ENCODE results near the gene LAIR1.
"Not testable (repeated sequence)": the region's sequence is repeated elsewhere in the genome, so short reads cannot be mapped to it uniquely, and the experiment has no call there.

The LAIR1 gene

DNA sequence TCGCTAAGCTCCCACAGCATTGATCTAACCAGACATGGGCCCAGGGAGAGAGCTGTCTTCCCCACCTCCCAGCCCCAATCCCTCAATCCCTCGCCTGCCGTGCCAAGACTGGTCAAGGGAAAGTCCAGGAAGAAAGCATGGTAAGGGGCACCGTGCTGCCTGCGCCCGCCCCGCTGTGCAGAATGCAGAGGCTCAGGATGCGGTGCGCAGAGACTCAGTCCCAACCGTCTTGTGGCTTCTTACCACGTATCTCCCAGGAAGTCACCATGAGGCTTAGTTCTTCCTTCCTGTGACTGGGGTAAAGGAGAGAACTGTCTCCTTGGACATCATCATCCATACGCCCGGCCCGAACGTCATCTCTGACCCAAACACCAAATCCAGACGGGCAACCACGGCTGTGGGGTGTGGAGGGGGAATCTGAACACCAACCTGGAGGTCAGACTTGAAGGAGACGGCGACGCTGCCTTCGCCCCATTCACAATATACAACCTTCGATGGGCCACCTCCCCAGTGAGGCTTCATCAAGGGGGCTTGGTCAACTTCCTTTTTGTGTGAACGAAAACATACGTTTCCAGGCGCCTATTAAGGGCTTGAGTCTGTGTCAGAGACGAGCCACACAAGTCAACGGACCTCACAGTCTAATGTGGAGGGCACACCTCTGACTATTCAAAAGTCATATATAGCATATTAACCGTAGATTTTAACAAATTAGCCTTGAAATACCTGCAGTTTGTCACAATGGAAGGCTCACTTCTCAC lies 10.6 kb upstream of the LAIR1 start:
- not testable (repeated sequence) for DNase-seq

DNA sequence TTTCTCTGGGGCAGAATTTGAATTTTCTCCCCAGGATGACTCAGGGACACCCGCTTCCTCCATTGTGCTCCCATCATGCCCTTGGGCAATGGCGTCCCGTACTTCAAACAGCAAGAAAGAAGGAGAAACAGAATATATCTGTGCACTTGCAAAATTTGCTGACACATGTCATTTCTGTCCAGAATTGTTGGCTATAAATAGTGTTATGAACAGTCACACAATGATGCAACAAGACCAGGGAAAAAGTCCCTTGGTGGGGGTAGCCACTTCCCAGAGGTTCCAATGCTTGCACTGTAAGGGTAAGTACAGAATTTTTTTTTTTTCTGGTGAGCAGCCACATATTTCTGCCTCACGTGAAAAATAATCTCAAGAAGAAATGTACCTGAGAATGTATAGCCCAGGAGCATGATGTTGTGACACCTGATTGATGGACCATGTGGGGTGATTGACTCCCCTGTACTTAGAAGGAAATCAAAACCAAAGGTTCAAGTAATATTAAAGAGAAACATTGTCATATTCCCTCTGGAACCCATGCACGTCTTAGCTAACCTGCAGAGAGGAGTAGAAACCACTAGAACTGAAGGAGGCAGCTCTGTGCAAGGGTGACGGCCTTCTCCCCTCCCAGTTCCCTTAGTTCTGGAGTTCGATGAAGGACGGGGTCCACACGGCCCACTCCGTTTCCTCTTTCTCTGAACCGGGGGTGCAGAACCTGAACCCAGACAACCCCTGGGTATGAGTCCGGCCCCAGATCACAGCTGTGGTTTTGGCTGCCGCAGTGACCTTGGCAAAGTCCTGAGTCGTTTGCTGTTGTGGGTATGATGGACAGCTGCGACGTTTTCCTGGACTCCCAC lies 9.3 kb upstream of the LAIR1 start:
- no peak for DNase-seq

DNA sequence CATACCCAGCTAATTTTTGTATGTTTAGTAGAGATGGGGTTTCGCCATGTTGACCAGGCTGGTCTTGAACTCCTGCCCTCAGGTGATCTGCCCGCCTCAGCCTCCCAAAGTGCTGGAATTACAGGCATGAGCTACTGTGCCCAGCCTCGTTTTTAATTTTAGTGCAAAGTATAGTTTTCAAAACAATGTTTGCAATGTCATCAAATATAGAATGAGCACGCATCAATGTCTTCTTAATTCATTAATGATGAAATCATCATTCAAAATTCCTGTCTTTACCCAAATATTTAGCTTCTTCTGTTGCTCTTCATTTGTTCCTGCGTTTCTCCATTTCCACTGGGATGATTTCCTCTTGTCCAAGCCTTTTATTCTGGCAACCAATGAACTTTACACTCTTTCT lies 6.7 kb upstream of the LAIR1 start:
- DNase-seq = not testable (repeated sequence)

DNA sequence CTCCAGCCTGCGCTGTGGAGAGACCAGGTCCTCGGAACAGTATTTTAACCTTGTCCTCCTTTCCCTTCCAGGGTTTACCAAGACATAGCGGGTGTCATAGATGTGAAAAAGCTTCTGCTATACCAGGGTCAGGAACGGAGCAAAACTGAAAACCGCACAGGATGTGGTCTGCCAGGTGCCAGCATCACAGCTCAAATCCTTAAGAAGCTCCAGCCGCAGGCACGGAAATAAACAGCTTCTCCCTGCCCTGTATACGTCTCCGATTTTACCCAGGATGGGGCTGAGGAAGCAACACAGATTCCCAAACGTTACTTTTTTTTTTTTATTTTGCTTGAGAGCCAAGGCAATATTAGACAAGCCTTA lies 5.7 kb upstream of the LAIR1 start:
- peak; percentile 79 for DNase-seq

DNA sequence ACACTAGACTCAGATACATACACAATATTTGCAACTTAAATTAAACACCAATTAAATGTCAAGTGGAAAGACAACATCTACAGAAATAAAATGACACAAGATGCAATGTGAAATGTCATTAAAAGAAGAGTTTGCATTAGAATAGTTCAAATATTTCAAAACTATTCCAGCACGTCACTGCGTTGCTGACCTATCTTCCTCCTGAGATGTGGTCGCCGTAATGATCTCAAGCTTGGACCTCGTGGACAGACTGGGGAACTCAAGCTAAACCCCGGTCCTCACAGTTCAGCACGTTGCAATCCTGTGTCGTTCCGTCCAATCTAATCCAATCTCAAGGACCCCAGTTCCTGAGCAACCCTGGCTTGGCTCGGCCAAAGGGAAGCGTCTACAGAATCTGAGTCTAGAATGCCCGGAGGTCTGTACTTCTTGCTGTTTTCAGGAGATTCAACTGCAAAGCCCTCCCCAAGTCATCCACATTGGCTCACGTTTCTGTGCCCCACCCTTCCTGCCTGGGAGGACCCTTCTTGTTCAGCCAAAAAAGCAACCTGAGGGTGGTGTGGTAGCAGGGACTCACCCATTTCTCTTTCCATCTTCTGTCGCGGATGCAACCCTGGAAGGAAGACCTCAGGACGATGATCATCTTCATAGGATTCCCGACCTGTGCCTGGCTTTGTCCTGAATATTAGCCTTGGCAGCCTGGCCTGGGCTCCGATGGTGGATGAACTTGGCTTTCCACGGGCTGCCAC lies 5.1 kb upstream of the LAIR1 start:
- DNase-seq = not testable (repeated sequence)

DNA sequence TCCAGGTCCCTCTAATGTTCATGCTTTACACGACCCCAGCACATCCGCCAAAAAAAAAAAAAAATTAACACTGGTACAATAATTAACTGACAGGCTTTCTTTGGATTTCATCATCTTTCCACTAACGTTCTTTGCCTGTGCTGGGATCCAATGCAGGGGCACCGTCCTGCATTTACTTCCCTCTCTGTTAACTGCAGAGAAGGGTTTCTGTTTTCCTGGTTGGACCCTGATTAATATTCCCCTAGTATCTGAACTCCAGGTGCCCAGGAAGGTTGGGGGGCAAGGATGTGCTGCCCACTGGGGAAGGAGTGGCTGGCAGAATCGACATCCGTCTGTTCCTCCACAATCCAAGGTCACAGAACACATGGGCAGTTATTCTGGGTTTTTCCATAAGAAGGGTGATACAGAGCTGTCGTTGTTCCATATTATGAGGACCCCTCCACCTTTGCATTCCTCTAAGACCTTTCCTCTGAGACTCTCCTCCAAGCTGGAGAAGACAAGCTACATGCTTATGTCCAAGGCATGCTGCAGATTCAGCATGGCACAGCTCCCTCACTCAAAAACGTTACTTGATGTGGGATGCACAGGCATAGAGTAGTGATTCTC lies 4.5 kb upstream of the LAIR1 start:
- no peak for DNase-seq

DNA sequence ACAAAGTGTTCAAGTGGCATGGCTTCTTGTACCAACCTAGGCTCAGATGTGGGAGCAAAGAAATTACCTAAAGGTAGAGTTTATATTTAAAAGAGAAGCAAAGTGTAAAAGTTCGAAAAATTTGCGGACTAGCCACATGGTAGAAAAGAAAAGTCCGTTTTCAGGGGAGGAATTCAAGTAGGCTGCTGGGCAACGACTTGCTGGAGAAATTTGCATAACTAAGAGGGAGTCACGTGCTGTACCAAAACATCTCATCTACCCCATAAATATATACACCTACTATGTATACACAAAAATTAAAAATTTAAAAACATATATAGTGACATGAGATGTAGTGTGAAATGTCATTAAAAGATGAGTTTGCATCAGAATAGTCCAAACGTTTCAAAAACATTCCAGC lies 2.1 kb upstream of the LAIR1 start:
- no peak for DNase-seq

DNA sequence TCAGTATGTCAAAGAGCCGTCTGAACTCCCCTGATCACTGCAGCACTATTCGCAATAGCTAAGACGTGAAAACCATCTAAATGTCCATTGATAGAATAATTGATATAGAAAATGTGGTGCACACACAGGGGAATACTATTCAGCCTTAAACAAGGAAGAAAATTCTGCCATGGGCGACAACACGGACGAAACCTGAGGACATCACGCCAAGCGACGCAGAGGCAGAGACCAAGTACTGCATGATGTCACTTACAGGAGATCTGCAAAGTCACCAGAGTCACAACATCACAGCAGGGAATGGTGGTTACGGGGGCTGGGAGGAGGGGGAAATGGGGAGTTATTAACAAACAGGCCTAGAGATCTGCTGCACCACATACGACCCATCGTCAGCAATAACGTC lies 1.1 kb upstream of the LAIR1 start:
- not testable (repeated sequence) for DNase-seq

DNA sequence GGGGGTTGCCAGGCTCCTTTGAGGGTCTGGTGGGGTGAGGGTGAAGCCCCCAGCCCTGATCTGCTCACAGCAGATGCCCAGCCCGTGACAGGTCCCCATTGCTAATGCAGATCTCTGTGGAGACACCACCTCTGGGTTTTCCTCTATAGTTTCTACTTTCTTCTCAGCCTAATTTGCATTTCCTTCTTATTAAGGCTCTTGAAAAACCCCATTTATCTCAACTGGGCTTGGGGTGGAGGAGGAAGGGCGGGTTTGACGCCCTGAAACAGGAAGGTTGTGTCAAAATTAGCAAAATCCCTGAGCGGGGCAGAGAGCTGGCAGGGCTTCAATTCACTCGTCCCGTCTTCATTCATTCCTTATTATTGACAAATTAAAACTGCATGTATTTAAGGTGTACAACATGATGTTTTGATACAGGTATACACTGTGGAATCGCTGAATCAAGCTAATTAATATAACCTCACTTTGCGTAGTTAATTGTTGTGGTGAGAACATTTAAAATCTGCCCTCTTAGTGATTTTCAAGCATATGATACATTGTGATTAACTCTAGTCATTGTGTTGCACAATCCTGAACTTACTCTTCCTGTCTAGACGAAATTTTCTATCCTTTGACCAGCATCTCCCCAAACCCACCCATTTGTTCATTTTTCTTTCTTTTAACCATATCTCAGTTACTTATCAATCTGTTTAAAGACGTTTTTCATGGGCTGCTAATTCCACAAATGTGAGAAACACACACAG lies 2.9 kb downstream of the LAIR1 start:
- DNase-seq = not testable (repeated sequence)

DNA sequence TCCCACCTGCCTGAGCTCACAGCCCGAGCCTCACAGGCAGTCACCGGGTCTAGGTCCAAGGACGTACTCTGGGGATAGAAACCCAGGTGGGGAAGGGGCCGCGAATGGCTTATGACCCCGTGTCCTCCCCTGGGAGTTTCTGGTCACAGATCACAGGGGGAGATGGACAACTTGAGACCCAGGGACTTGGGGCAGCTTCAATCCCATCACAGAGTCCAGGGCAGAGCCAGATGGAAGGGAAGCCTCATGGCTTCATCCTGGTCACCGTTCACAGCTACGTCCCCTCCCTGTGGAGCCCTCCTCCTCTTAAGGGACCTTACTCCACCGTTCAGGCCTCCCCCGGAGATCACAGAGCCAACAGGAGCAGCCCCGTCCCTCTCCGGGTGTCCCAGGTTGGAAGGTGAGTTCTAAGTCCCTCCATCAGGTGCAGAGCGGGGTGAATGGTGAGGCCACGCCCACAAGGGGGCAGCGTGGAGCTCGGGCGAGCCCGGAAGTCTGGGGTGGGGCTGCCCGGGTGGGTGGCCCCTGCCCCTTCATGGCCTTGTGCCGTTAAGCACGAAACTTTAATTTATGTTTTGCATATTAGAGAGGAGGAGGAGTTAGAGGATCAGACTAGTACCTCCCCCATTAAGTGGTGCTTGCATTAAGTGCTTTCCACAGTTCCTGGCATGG lies 5.4 kb downstream of the LAIR1 start:
- DNase-seq = peak; percentile 65

DNA sequence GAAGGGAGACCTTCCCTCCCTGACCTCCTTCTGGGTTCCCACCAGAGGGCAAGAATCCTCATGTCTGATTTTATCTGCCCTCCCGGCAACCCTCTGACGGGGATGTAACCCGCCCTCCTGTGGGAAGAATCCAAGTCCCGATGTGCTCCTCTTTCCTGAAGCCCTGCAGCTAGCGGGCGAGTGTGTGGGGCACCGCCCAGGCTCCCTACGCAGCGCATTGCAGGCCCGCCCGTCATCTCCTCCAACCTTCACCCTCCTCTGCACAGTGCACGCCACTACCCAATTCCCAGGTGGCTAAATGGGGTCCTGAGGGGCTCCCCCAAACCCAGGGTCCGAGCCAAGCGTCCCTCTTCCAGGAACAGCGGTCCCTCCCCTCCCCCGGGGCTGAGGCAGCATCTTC lies 7.3 kb downstream of the LAIR1 start:
- DNase-seq = no peak

DNA sequence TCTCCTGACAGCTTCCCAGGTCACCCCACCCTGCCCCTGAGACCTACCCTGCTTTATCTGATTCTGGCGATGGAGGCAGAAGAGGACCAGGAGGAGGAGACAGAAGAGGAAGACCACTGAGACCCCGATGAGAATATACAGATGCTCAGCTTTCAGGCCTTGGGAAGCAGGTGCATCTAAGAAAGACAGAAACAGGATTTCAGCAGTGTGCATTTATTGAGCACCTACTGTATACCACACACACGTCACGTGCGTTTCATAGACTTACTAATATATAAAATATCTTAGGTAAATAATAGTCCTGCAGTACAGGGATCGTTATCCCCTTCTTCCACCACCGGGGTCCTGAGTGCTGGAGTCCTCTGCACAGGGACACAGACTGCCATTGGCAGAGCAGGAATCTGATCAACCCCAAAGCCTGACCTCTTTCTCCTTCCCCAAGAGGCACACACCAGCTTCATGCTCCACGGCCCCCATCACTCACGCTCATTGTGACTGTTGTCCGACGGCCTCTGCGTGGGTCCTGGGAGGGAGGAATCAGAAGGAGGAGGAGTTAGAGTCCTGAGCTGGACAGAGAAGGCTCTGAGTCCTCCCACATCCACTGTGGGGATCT lies 8.2 kb downstream of the LAIR1 start:
- DNase-seq = no peak

DNA sequence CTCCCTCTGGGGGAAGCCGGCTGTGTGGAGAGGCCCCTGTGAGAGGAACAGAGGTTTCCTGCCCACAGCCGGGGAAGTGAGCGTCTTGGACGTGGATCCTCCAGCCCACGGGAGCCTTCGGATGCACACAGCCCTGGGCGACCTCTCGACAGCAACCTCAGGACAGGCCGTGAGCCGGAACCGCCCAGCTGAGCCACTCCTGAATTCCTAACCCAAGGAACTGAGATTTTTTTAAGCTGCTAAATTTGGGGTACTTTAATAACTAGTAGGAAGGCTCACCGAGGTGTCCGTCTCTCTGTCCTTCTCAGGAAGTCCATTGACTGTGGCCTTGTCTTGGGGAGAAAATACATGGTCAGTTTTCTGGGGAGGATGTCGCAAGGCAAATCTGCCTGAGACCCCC lies 9.1 kb downstream of the LAIR1 start:
- DNase-seq = no peak

DNA sequence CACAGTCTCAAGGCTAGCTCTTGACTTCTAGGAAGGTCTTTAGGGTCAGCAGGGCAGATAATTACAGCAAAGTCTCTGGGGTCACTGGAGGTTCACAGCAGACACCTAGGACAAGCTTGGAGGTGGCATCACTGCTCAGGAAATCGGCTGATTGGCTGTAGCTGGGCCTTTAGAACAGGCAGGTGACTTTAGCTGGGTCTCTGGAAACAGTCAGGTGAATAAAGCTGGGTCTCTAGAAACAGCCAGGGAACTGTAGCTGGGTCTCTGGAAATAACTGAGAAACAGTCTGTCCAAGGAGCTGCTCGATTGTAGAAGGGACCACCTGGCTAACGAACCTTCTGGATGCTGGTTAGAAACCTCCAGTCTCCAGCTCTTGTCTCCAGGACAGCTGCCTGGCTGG lies 10.0 kb downstream of the LAIR1 start:
- DNase-seq = no peak

DNA sequence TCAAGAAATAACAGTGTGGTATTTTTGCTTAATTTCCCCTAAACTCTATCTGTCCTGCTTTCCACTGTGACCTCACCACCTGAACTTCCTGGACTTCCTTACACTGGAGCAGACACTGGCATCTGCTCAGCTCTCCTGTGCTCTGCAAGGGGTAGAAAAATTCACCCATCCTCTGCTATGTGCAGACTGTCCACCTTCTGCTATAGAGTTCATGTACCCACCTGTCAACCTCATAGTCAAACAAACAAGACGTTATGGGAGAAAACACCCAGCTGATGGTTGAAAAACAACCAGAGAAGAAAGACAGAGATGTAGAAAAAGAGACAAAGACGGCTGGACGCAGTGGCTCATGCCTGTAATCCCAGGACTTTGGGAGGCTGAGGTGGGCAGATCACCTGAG lies 12.2 kb downstream of the LAIR1 start:
- DNase-seq = no peak

DNA sequence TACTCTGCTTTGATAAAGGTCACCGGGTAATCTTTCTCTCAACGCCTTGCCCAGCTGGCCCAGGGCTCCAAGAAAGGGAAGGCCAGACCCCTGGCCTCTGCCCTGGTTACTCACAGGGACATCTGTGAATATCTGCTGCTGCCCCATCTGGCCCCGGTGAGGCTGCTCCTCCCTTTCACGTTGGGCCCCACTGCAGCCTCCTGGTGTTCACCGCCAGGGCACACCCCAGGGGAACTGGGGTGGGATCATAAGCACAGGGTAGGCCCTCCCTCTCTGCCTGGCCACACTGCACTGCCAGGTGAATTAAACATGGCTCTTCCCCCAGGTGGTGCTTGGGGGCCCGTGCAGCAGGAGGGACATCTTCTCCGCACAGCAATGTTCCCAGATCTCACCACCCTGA lies 12.7 kb downstream of the LAIR1 start:
- DNase-seq = no peak

DNA sequence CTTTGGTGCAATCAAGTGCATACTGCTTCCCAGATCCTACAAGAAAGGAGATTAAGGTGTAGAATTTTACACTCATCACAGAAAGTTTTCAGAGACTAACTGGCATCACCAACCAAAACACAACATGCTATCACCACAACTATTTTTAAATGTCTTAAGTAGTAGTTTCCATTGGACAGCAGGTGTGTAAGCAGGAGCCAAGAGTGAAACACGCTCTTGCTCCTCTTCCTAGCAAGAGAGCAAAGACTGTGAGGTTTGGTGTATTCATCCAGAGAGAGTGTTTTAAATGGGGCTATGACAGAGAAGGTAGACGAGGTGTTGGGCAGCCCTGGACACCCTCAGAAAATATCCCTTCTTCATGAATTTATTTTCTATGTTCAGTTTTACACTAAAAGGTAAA lies 13.3 kb downstream of the LAIR1 start:
- no peak for DNase-seq

DNA sequence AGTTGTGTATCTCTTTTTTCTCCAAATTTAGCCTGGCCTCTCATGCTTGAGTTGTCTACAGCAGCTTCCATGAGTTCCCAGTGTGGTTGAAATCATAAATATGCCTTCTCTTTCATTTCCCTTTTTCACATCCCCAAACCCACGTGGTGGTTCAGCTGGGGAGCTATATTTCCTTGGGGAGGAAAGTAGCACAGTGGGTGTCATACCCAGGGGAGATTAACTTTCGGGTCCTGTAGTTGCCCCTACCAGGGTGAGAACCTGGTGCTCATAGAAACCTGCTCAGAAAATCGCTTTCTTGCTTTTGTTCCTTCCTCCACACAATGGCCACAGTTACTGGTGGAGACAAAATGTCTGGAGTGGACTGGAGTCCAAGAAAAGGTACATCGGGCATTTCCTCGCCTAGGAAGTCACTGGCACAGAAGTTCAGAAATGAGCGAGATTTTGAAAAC lies 18.8 kb downstream of the LAIR1 start:
- DNase-seq = no peak

DNA sequence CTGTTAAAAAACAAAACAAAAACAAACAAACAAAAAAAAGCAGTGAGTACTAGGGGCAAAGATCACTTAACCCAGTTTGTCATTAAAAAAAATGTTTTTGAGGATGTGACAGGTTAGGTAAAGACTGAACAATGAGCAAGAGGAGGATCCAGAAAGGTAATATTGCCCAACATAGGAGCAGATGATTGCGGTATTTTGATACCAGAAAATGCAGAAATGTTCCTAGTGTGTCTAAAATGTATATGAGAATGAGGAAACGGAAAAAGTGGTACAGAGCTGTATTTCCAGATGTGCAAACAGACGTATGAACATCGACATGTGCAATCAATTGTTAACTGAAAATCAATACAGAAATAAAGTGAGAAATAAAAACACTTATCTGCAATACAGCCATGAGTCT lies 20.9 kb downstream of the LAIR1 start:
- no peak for DNase-seq

DNA sequence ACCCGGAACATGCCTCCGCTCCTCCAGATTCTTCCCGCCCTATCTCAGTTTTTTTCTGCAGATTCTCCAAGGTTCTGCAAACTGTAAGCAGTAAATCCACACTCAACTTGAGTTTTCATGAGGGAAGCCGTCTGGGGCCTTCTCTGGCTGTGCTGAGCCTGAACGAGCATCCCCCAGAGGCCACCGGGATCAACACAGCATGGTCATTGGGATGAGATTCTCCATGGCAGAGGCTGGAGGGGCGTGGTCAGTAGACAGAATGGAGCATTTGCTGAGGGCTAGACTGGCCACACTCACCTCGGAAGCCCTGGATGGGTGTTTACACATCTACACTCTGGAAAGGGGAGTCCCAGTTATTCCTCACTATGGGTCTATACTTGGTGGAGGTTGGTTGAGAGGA lies 23.4 kb downstream of the LAIR1 start:
- DNase-seq = no peak

DNA sequence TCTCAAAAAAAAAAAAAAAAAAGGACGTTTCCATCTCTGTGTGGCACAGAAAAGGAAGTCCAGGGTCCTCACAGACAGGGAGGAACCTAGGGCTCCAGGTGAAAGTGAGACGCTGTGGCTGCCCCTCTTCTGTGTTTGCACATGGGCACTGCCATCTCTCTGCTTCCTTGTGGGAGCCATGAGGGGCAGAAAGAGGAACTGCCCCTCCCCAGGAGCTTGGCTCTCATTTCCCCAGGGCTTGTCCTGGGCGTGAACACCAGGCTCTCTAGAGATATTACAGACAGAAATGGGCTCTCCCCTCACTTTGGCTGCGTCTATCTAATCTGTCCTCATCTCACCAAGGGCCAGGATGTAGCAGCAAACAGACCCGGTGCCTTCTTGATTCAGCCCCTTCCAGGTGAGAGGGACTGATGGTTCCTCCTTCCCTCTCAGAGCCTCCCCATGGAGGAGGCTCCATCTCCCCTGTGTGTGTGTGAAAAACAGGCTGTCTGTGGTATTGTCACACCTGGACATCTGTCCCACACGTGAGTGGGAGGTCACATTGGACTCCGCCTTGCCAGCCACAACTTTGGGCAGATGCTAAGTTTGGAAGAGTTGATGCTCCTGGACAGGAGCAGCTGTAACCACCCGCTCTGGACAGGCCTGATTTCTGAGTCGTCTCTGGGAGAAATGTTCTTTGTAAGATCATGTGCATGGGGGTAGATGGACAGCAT lies 24.9 kb downstream of the LAIR1 start:
- no peak for DNase-seq

All from central memory CD4-positive, alpha-beta T cell (primary cell).